ENCODE measurements around the gene CPNE5. TPM values are rescaled to one million over a fixed set of nuclear protein-coding genes. Genes with fewer than 3 reads are reported as not detected.

Gene CPNE5
- total and polyA plus RNA-seq, 4 donors = 0.93 to 5.2 (median 3.8) TPM

DNA sequence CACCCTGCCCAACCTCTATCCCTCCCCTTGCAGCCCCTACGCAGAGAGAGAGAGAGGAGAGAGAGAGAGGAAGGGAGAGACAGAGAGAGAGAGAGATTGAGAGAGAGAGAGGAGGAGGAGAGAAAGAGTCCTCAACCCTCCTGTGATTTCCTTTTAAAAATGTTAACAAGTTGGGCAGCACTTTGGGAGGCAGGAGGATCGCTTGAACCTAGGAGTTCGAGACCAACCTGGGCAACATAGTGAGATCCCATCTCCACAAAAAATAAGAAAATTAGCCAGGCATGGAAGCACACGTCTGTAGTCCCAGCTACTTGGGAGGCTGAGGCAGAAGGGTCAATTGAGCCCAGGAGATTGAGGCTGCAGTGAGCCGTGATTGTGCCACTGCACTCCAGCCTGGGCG lies 30.1 kb downstream of the CPNE5 start:
- Histone ChIP-seq H3K27me3 (ENCODE audit: control insufficient read depth in 3 of 3, insufficient read depth in 3 of 3, low read length in 2 of 3) (peaks cover 0 to 3% (median 0%) of the 10 kb centered on the region in 3 donors), H3K27ac (ENCODE audit: low read depth in 1 of 2, low read length in 1 of 2) (no peak overlapping the region), H3K9me3 (ENCODE audit: control insufficient read depth in 4 of 4, insufficient read depth in 3 of 4, low read length in 3 of 4) (no peaks in the 10 kb centered on the region), H3K36me3 (ENCODE audit: control insufficient read depth in 4 of 4, insufficient read depth in 4 of 4, low read length in 4 of 4) (no peaks in the 10 kb centered on the region), H3K9ac (ENCODE audit: insufficient read depth in 1 of 2, low read length in 2 of 2) (no peak overlapping the region), H3K4me3 (no peak overlapping the region), H3K4me1 (ENCODE audit: control insufficient read depth in 5 of 5, insufficient read depth in 5 of 5, low read length in 5 of 5) (peaks cover 0 to 7% (median 0%) of the 10 kb centered on the region in 5 donors)
- 91 to 95% methylated on average over 6 of the region's 6 CpGs for WGBS, 2 donors
- no peak for ATAC-seq (ENCODE audit: insufficient read depth, low FRiP score)
- DNase-seq = no peak
- TF ChIP-seq, protein P1, sequence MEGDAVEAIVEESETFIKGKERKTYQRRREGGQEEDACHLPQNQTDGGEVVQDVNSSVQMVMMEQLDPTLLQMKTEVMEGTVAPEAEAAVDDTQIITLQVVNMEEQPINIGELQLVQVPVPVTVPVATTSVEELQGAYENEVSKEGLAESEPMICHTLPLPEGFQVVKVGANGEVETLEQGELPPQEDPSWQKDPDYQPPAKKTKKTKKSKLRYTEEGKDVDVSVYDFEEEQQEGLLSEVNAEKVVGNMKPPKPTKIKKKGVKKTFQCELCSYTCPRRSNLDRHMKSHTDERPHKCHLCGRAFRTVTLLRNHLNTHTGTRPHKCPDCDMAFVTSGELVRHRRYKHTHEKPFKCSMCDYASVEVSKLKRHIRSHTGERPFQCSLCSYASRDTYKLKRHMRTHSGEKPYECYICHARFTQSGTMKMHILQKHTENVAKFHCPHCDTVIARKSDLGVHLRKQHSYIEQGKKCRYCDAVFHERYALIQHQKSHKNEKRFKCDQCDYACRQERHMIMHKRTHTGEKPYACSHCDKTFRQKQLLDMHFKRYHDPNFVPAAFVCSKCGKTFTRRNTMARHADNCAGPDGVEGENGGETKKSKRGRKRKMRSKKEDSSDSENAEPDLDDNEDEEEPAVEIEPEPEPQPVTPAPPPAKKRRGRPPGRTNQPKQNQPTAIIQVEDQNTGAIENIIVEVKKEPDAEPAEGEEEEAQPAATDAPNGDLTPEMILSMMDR (IDR thresholded peaks at IDR 0.05; ENCODE audit: control extremely low read depth, extremely low read depth) = no peak

DNA sequence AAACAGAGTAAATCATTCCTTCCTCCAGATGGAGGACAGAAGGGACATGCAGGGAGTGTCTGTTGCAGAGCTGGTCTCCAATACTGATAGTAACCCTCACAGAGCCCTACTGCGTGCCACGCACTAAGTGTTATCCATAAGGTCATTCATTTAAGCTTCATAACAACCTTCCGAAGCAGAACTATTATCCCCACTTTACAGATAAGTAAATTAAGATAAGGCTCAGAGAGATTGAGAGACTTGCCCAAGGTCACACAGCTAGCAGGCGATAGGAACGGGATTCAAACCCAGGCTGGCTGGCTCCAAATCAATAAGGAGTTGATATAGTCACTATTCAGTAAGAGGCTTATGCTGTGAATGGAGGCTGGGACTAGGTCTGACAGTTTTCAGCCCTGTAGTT lies 30.6 kb downstream of the CPNE5 start:
- Histone ChIP-seq H3K9me3 (ENCODE audit: control insufficient read depth in 4 of 4, insufficient read depth in 3 of 4, low read length in 3 of 4) (no peaks in the 10 kb centered on the region), H3K27ac (ENCODE audit: low read depth in 1 of 2, low read length in 1 of 2) (no peak overlapping the region), H3K27me3 (ENCODE audit: control insufficient read depth in 3 of 3, insufficient read depth in 3 of 3, low read length in 2 of 3) (peaks cover 0 to 3% (median 0%) of the 10 kb centered on the region in 3 donors), H3K4me3 (no peak overlapping the region), H3K4me1 (ENCODE audit: control insufficient read depth in 5 of 5, insufficient read depth in 5 of 5, low read length in 5 of 5) (peaks cover 0 to 7% (median 0%) of the 10 kb centered on the region in 5 donors), H3K9ac (ENCODE audit: insufficient read depth in 1 of 2, low read length in 2 of 2) (no peak overlapping the region), H3K36me3 (ENCODE audit: control insufficient read depth in 4 of 4, insufficient read depth in 4 of 4, low read length in 4 of 4) (no peaks in the 10 kb centered on the region)
- DNase-seq (no peak), ATAC-seq (ENCODE audit: insufficient read depth, low FRiP score) (no peak)
- 76 to 86% methylated on average over 5 of the region's 5 CpGs for WGBS, 2 donors
- TF ChIP-seq, protein P1 (IDR thresholded peaks at IDR 0.05; ENCODE audit: control extremely low read depth, extremely low read depth) = no peak

DNA sequence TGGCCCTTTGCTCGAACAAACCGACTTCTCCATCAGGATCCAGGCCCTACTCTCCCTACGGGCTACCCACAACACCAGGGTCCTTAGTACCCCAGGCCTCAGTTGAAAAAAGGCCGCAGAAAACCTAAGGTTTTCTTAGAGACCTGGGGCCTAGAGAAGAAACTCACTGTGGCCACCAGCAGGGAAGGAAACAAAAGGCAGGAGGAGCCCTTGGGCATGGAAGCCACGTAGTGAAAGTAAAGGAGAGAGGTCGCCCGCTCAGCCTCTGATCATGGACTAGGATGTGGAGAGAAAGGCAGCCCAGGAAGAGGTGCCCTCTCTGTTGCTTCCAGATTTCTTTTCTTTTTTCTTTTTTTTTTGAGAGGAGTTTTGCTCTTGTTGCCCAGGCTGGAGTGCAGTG lies 31.5 kb downstream of the CPNE5 start:
- no peak for ATAC-seq (ENCODE audit: insufficient read depth, low FRiP score)
- 95 to 98% methylated on average over 7 of the region's 7 CpGs for WGBS, 2 donors
- peaks cover 0 to 3% (median 0%) of the 10 kb centered on the region in 3 donors for H3K27me3 ChIP-seq (ENCODE audit: control insufficient read depth in 3 of 3, insufficient read depth in 3 of 3, low read length in 2 of 3)
- DNase-seq = no peak
- TF ChIP-seq, protein P1 (IDR thresholded peaks at IDR 0.05; ENCODE audit: control extremely low read depth, extremely low read depth) = no peak
- H3K36me3 ChIP-seq (ENCODE audit: control insufficient read depth in 4 of 4, insufficient read depth in 4 of 4, low read length in 4 of 4) = no peaks in the 10 kb centered on the region
- H3K4me3 ChIP-seq = no peak overlapping the region
- H3K27ac ChIP-seq (ENCODE audit: low read depth in 1 of 2, low read length in 1 of 2) = no peak overlapping the region
- peaks cover 0 to 7% (median 0%) of the 10 kb centered on the region in 5 donors for H3K4me1 ChIP-seq (ENCODE audit: control insufficient read depth in 5 of 5, insufficient read depth in 5 of 5, low read length in 5 of 5)
- no peaks in the 10 kb centered on the region for H3K9me3 ChIP-seq (ENCODE audit: control insufficient read depth in 4 of 4, insufficient read depth in 3 of 4, low read length in 3 of 4)
- H3K9ac ChIP-seq (ENCODE audit: insufficient read depth in 1 of 2, low read length in 2 of 2) = no peak overlapping the region

DNA sequence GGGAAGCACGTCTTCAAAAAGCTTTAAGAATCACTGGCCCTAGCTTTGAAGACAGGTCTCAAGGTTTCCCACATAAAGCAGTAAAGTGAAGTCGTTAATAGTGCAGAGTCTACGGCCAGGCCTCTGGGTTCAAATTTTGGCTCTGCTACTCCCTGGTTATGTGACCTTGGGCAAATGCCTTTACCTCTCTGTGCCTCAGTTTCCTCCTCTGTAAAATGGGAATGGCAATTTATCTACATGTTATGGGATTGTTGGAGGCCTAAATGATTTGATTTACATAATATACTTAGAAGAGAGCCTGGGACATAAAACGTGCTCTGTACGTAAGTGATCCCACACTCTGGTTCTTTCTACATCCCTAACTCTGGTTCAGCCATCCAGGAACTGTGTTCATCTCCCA lies 32.1 kb downstream of the CPNE5 start:
- 72 to 84% methylated on average over 5 of the region's 5 CpGs for WGBS, 2 donors
- Histone ChIP-seq H3K9ac (ENCODE audit: insufficient read depth in 1 of 2, low read length in 2 of 2) (no peak overlapping the region), H3K4me3 (no peak overlapping the region), H3K27me3 (ENCODE audit: control insufficient read depth in 3 of 3, insufficient read depth in 3 of 3, low read length in 2 of 3) (peaks cover 0 to 3% (median 0%) of the 10 kb centered on the region in 3 donors), H3K36me3 (ENCODE audit: control insufficient read depth in 4 of 4, insufficient read depth in 4 of 4, low read length in 4 of 4) (no peaks in the 10 kb centered on the region), H3K9me3 (ENCODE audit: control insufficient read depth in 4 of 4, insufficient read depth in 3 of 4, low read length in 3 of 4) (no peaks in the 10 kb centered on the region), H3K27ac (ENCODE audit: low read depth in 1 of 2, low read length in 1 of 2) (no peak overlapping the region), H3K4me1 (ENCODE audit: control insufficient read depth in 5 of 5, insufficient read depth in 5 of 5, low read length in 5 of 5) (peaks cover 0 to 7% (median 0%) of the 10 kb centered on the region in 5 donors)
- no peak for DNase-seq
- no peak for ATAC-seq (ENCODE audit: insufficient read depth, low FRiP score)
- TF ChIP-seq, protein P1 (IDR thresholded peaks at IDR 0.05; ENCODE audit: control extremely low read depth, extremely low read depth) = no peak

All from lung (tissue), 12 donors.